Measurements from ENCODE around the gene DPY19L1.
"Not testable (repeated sequence)": the region's sequence is repeated elsewhere in the genome, so short reads cannot be mapped to it uniquely, and the experiment has no call there.

DPY19L1 gene

DNA sequence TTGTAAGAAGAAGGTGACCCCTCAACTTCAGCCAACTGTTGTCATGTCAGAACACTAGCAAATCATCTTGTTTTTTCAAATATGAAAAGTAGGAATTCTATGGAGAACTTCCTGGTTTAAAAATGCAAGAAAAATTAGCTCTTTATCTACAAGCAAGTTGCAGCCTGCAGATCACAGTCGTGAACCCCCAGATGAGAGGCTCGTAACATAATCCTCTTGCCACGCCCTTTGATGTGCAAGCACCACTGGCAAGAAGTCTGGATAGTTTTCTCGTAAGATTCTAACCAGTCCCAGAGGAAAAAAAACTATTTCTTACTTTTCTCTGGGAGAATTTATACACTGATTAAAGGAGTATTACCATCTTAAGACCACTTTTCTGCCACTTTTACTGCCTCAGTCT lies 132.3 kb downstream of the DPY19L1 start:
- H3K4me1 ChIP-seq (ENCODE audit: control extremely low read depth in 1 of 4, control insufficient read depth in 4 of 4, insufficient read depth in 4 of 4, low read length in 3 of 4): no peaks in the 10 kb centered on the region
- H3K4me3 ChIP-seq (ENCODE audit: control insufficient read depth in 1 of 7, extremely low read depth in 1 of 7, insufficient read depth in 4 of 7, low read depth in 2 of 7, low read length in 6 of 7): no peak overlapping the region
- no peaks in the 10 kb centered on the region for H3K9me3 ChIP-seq (ENCODE audit: control extremely low read depth in 1 of 5, control insufficient read depth in 4 of 5, insufficient read depth in 2 of 5, low read depth in 1 of 5, low read length in 4 of 5)
- H3K36me3 ChIP-seq (ENCODE audit: control insufficient read depth in 4 of 4, insufficient read depth in 4 of 4, low read length in 3 of 4): no peaks in the 10 kb centered on the region
- DNase-seq: no peak
- ChIA-PET CTCF (no interaction called here), POLR2A (no interaction called here)
- H3K27me3 ChIP-seq (replicated peaks in 2 of 5; ENCODE audit: control insufficient read depth in 4 of 5, insufficient read depth in 5 of 5, low read length in 4 of 5): peaks cover 0 to 12% (median 2%) of the 10 kb centered on the region in 5 experiments
- WGBS (ENCODE audit: insufficient coverage): 93% methylated on average over 3 of the region's 4 CpGs
- no peak overlapping the region for H3K27ac ChIP-seq (ENCODE audit: insufficient read depth in 1 of 2, low read depth in 1 of 2, low read length in 2 of 2, poor library complexity in 1 of 2, severe bottlenecking in 2 of 2)

DNA sequence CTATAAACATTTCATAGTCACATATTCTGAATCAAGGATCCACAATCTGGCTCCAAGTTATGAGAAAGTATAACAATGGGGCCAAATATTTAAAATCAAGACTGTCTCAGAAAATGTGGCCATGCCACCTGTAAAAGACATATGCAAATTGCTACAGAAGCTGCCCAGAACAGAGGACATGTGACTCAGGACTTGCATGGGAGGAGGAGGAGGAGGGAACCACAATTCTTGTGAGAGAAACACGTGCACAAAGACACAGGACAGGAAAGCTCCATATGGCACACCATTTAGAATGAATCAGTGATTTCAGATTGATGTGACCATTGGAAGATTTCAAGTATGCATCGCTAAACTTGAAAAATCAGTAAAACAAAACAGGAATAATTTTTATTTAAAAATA lies 133.4 kb downstream of the DPY19L1 start:
- DNase-seq; H3K9me3 ChIP-seq (ENCODE audit: control extremely low read depth in 1 of 5, control insufficient read depth in 4 of 5, insufficient read depth in 2 of 5, low read depth in 1 of 5, low read length in 4 of 5); H3K27ac ChIP-seq (ENCODE audit: insufficient read depth in 1 of 2, low read depth in 1 of 2, low read length in 2 of 2, poor library complexity in 1 of 2, severe bottlenecking in 2 of 2); POLR2A ChIA-PET; H3K4me1 ChIP-seq (ENCODE audit: control extremely low read depth in 1 of 4, control insufficient read depth in 4 of 4, insufficient read depth in 4 of 4, low read length in 3 of 4); H3K4me3 ChIP-seq (ENCODE audit: control insufficient read depth in 1 of 7, extremely low read depth in 1 of 7, insufficient read depth in 4 of 7, low read depth in 2 of 7, low read length in 6 of 7); H3K36me3 ChIP-seq (ENCODE audit: control insufficient read depth in 4 of 4, insufficient read depth in 4 of 4, low read length in 3 of 4); CTCF ChIA-PET: not testable (repeated sequence)
- WGBS (ENCODE audit: insufficient coverage): no CpG with 5 or more reads among the region's 2 CpGs
- peaks cover 0 to 12% (median 2%) of the 10 kb centered on the region in 5 experiments for H3K27me3 ChIP-seq (replicated peaks in 2 of 5; ENCODE audit: control insufficient read depth in 4 of 5, insufficient read depth in 5 of 5, low read length in 4 of 5)

DNA sequence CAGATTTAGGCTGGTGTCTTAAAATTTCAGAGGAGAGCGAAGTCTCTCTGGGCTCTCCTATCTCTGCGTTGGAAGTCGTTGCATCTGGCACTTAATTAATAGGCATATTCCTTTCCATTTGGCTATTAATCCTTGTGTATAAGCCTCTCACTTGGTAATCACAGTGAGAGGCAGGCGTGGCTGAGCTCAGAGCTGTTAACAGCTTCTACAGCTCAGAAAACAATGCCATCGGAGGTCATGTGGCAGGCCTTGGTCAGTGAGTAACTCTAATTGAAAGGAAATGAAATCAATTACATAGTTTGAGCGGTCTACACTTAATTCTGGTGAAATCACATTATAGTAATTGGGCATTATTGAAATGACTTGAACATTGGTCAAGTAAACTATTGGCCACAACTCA lies 135.1 kb downstream of the DPY19L1 start:
- H3K36me3 ChIP-seq (ENCODE audit: control insufficient read depth in 4 of 4, insufficient read depth in 4 of 4, low read length in 3 of 4): no peaks in the 10 kb centered on the region
- CTCF ChIA-PET: no interaction called here
- no peak overlapping the region for H3K4me3 ChIP-seq (ENCODE audit: control insufficient read depth in 1 of 7, extremely low read depth in 1 of 7, insufficient read depth in 4 of 7, low read depth in 2 of 7, low read length in 6 of 7)
- H3K27ac ChIP-seq (ENCODE audit: insufficient read depth in 1 of 2, low read depth in 1 of 2, low read length in 2 of 2, poor library complexity in 1 of 2, severe bottlenecking in 2 of 2): no peak overlapping the region
- no peak for DNase-seq
- POLR2A ChIA-PET: no interaction called here
- no peaks in the 10 kb centered on the region for H3K4me1 ChIP-seq (ENCODE audit: control extremely low read depth in 1 of 4, control insufficient read depth in 4 of 4, insufficient read depth in 4 of 4, low read length in 3 of 4)
- WGBS (ENCODE audit: insufficient coverage): 96% methylated on average over 5 of the region's 6 CpGs
- H3K9me3 ChIP-seq (ENCODE audit: control extremely low read depth in 1 of 5, control insufficient read depth in 4 of 5, insufficient read depth in 2 of 5, low read depth in 1 of 5, low read length in 4 of 5): no peaks in the 10 kb centered on the region
- H3K27me3 ChIP-seq (replicated peaks in 2 of 5; ENCODE audit: control insufficient read depth in 4 of 5, insufficient read depth in 5 of 5, low read length in 4 of 5): peaks cover 0 to 12% (median 2%) of the 10 kb centered on the region in 5 experiments

DNA sequence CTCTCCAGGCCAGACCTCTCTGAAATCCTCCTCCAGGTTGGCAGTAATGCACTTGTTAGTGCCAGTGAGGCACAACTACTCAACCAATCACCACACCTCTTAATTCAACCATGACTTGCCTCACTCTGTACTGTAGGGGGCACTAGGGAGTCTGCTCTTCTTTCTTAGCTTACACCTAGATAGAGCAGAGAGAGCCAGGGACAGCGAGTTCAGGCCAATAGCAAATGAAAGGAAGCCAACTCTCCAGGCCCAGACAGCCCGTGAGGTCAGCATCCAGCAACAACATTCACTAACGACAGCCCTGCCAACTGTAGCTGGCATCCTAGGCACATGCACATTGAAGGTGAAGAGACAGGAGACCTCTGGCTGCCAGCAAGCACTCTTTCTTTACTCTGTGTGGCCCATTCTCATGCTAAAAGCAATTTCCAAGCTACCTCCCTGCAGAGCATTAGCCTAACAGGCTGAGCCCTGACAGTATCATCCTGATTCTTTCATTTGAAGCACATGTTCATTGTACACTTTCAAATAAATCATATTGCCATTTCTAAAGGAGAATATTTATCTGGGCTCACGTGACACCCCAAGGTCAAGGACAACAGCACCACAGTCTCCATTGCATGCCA lies 136.3 kb downstream of the DPY19L1 start:
- H3K27me3 ChIP-seq (replicated peaks in 2 of 5; ENCODE audit: control insufficient read depth in 4 of 5, insufficient read depth in 5 of 5, low read length in 4 of 5): peaks cover 0 to 8% (median 2%) of the 10 kb centered on the region in 5 experiments
- H3K9me3 ChIP-seq (ENCODE audit: control extremely low read depth in 1 of 5, control insufficient read depth in 4 of 5, insufficient read depth in 2 of 5, low read depth in 1 of 5, low read length in 4 of 5): no peaks in the 10 kb centered on the region
- WGBS (ENCODE audit: insufficient coverage): 80% methylated on average over 4 of the region's 4 CpGs
- H3K36me3 ChIP-seq (ENCODE audit: control insufficient read depth in 4 of 4, insufficient read depth in 4 of 4, low read length in 3 of 4): no peaks in the 10 kb centered on the region
- H3K4me3 ChIP-seq (ENCODE audit: control insufficient read depth in 1 of 7, extremely low read depth in 1 of 7, insufficient read depth in 4 of 7, low read depth in 2 of 7, low read length in 6 of 7): no peak overlapping the region
- no peak overlapping the region for H3K27ac ChIP-seq (ENCODE audit: insufficient read depth in 1 of 2, low read depth in 1 of 2, low read length in 2 of 2, poor library complexity in 1 of 2, severe bottlenecking in 2 of 2)
- CTCF ChIA-PET: no interaction called here
- H3K4me1 ChIP-seq (ENCODE audit: control extremely low read depth in 1 of 4, control insufficient read depth in 4 of 4, insufficient read depth in 4 of 4, low read length in 3 of 4): no peaks in the 10 kb centered on the region
- POLR2A ChIA-PET: no interaction called here
- no peak for DNase-seq

DNA sequence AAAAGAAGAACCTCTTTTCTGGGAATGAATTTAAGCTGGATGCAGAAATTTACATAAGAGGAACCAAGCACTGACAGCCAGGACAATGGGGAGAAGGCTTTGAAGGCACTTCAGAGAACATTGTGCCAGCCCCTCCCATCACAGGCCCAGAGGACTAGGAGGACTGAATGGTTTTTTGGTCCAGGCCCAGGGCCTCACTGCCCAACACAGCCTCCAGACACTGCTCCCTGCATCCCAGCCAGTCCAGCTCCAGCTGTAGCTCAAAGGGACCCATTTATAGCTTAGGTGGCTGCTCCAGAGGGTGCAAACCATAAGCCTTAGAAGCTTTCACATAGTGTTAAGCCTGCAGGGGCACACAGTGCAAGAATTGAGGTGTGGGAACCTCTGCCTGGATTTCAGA lies 142.1 kb downstream of the DPY19L1 start:
- no peak overlapping the region for H3K27ac ChIP-seq (ENCODE audit: insufficient read depth in 1 of 2, low read depth in 1 of 2, low read length in 2 of 2, poor library complexity in 1 of 2, severe bottlenecking in 2 of 2)
- H3K27me3 ChIP-seq (replicated peaks in 2 of 5; ENCODE audit: control insufficient read depth in 4 of 5, insufficient read depth in 5 of 5, low read length in 4 of 5): no peaks in the 10 kb centered on the region
- H3K36me3 ChIP-seq (ENCODE audit: control insufficient read depth in 4 of 4, insufficient read depth in 4 of 4, low read length in 3 of 4): no peaks in the 10 kb centered on the region
- CTCF ChIA-PET: no interaction called here
- H3K9me3 ChIP-seq (ENCODE audit: control extremely low read depth in 1 of 5, control insufficient read depth in 4 of 5, insufficient read depth in 2 of 5, low read depth in 1 of 5, low read length in 4 of 5): peaks cover 0 to 8% (median 6%) of the 10 kb centered on the region in 5 experiments
- POLR2A ChIA-PET: no interaction called here
- no peak for DNase-seq
- no peaks in the 10 kb centered on the region for H3K4me1 ChIP-seq (ENCODE audit: control extremely low read depth in 1 of 4, control insufficient read depth in 4 of 4, insufficient read depth in 4 of 4, low read length in 3 of 4)
- H3K4me3 ChIP-seq (ENCODE audit: control insufficient read depth in 1 of 7, extremely low read depth in 1 of 7, insufficient read depth in 4 of 7, low read depth in 2 of 7, low read length in 6 of 7): no peak overlapping the region

DNA sequence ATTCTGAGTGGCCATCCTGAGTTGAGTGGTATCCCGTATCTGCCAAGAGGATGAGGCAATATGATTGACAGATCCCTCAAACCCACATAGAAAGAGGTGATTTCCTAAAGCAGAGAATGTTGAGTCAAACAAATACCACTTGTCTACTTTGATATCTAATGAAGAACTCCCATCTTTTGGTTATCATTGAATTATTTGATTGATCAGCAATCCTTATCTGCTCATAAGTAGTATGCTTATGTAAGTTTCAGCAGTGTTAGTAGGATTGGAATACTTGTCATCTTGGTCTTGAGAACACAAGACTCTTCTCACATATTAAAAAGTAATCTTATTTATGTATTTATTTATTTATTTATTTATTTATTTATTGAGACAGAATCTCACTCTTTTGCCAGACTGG lies 147.3 kb downstream of the DPY19L1 start:
- Histone ChIP-seq H3K4me3 (ENCODE audit: control insufficient read depth in 1 of 7, extremely low read depth in 1 of 7, insufficient read depth in 4 of 7, low read depth in 2 of 7, low read length in 6 of 7) (no peak overlapping the region), H3K27me3 (replicated peaks in 2 of 5; ENCODE audit: control insufficient read depth in 4 of 5, insufficient read depth in 5 of 5, low read length in 4 of 5) (no peaks in the 10 kb centered on the region), H3K27ac (ENCODE audit: insufficient read depth in 1 of 2, low read depth in 1 of 2, low read length in 2 of 2, poor library complexity in 1 of 2, severe bottlenecking in 2 of 2) (no peak overlapping the region), H3K9me3 (ENCODE audit: control extremely low read depth in 1 of 5, control insufficient read depth in 4 of 5, insufficient read depth in 2 of 5, low read depth in 1 of 5, low read length in 4 of 5) (no peaks in the 10 kb centered on the region), H3K36me3 (ENCODE audit: control insufficient read depth in 4 of 4, insufficient read depth in 4 of 4, low read length in 3 of 4) (no peaks in the 10 kb centered on the region), H3K4me1 (ENCODE audit: control extremely low read depth in 1 of 4, control insufficient read depth in 4 of 4, insufficient read depth in 4 of 4, low read length in 3 of 4) (no peaks in the 10 kb centered on the region)
- ChIA-PET POLR2A (no interaction called here), CTCF (no interaction called here)
- WGBS (ENCODE audit: insufficient coverage): no CpG with 5 or more reads among the region's 1 CpG
- DNase-seq: no peak

DNA sequence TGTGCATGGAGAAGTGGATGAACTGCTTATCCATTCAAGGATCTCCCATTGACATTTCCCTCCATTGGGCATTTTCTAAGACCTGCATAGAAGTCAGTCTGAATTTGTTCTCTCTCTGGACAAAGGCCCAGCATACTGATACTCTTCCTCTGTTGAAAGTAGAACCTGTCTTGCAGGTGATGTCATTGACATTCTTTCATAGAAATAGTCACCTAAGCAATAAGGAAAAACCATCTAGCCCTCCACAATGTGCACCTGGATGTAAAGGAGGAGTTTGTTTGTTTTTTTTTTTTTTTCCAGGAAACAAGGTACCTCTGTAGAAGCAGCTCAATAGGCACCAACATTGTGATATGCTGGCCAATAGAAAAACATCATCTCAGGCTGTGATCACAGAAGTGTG lies 150.4 kb downstream of the DPY19L1 start:
- POLR2A ChIA-PET: no interaction called here
- H3K27ac ChIP-seq (ENCODE audit: insufficient read depth in 1 of 2, low read depth in 1 of 2, low read length in 2 of 2, poor library complexity in 1 of 2, severe bottlenecking in 2 of 2): no peak overlapping the region
- peaks cover 0 to 9% (median 3%) of the 10 kb centered on the region in 5 experiments for H3K9me3 ChIP-seq (ENCODE audit: control extremely low read depth in 1 of 5, control insufficient read depth in 4 of 5, insufficient read depth in 2 of 5, low read depth in 1 of 5, low read length in 4 of 5)
- no peaks in the 10 kb centered on the region for H3K36me3 ChIP-seq (ENCODE audit: control insufficient read depth in 4 of 4, insufficient read depth in 4 of 4, low read length in 3 of 4)
- H3K4me3 ChIP-seq (ENCODE audit: control insufficient read depth in 1 of 7, extremely low read depth in 1 of 7, insufficient read depth in 4 of 7, low read depth in 2 of 7, low read length in 6 of 7): no peak overlapping the region
- CTCF ChIA-PET: no interaction called here
- no peaks in the 10 kb centered on the region for H3K4me1 ChIP-seq (ENCODE audit: control extremely low read depth in 1 of 4, control insufficient read depth in 4 of 4, insufficient read depth in 4 of 4, low read length in 3 of 4)
- DNase-seq: no peak
- H3K27me3 ChIP-seq (replicated peaks in 2 of 5; ENCODE audit: control insufficient read depth in 4 of 5, insufficient read depth in 5 of 5, low read length in 4 of 5): no peaks in the 10 kb centered on the region

Data from common myeloid progenitor, CD34-positive (primary cell).